Stomach (tissue), 4 donors: ENCODE results near the gene ACOXL.

Experiments used
- CTCF ChIP-seq, 7 experiments: fragments of 450-650 bp in 4 of 7; fragments of 200-600 bp in 3 of 7; sonication (generic) in 3 of 7; IDR thresholded peaks; one replicate each; pipeline ENCODE4 v1.5.1; 2016 to 2019; ENCODE audit warnings: antibody characterized with exemption in 7 of 7, control low read depth in 2 of 7, mild to moderate bottlenecking in 1 of 7
- EP300 ChIP-seq: sonication (generic); formaldehyde crosslinking; IDR thresholded peaks from one replicate; pipeline ENCODE4 v1.6.1; 2017; ENCODE audit warnings: antibody characterized with exemption
- POLR2A ChIP-seq, 4 donors: fragments of 450-650 bp; IDR thresholded peaks; one replicate each; pipeline ENCODE4 v1.6.1; 2016; ENCODE audit warnings: antibody characterized with exemption in 4 of 4, control low read depth in 2 of 4, mild to moderate bottlenecking in 1 of 4, moderate library complexity in 1 of 4

- TF ChIP-seq CTCF (IDR thresholded peaks at IDR 0.05) (no peak), EP300 (no peak), POLR2A (IDR thresholded peaks at IDR 0.05) (no peak)
Measured at GRCh38 chr2:110955556-110955955, 223.2 kb downstream of the ACOXL start.
